OCI-LY3 (cell line): ENCODE data around the gene GVQW3.

Source experiments
- H2AFZ ChIP-seq: fragments of 200-600, 300-600 bp; shearing (Covaris generic); 2 replicates; pipeline ENCODE4 v1.6.0; 2014; ENCODE audit warnings: antibody characterized with exemption, low read depth, low read length
- H3K27ac ChIP-seq: fragments of 200-600, 300-600 bp; sonication (generic); 2 replicates; pipeline ENCODE4 v1.5.1; 2014; ENCODE audit warnings: mild to moderate bottlenecking, low read length, moderate library complexity, mixed read lengths
- H3K27me3 ChIP-seq: fragments of 200-600, 300-600 bp; sonication (generic); 2 replicates; pipeline ENCODE4 v1.6.1; 2014; ENCODE audit warnings: low read depth, low read length, mixed read lengths
- H3K36me3 ChIP-seq: fragments of 200-600, 300-600 bp; sonication (generic); replicated peaks from 2 replicates; pipeline ENCODE3; 2014; ENCODE audit warnings: low read depth, low read length, mixed read lengths
- H3K4me1 ChIP-seq: fragments of 300-600, 200-600 bp; sonication (generic); 2 replicates; pipeline ENCODE4 v1.6.1; 2014; ENCODE audit warnings: low read length, mixed read lengths
- H3K4me2 ChIP-seq: fragments of 200-600, 300-600 bp; sonication (generic); 2 replicates; pipeline ENCODE4 v1.6.1; 2014; ENCODE audit warnings: low read length, mixed read lengths
- H3K4me3 ChIP-seq: fragments of 300-600, 200-600 bp; sonication (generic); 2 replicates; pipeline ENCODE4 v1.5.1; 2014; ENCODE audit warnings: antibody characterized with exemption, mild to moderate bottlenecking, low read length, moderate library complexity
- H3K79me2 ChIP-seq: fragments of 300-600, 200-600 bp; shearing (Covaris generic); 2 replicates; pipeline ENCODE4 v1.6.1; 2014; ENCODE audit warnings: mild to moderate bottlenecking, low read length, mixed read lengths
- H3K9ac ChIP-seq: fragments of 300-600, 200-600 bp; shearing (Covaris generic); 2 replicates; pipeline ENCODE4 v1.6.0; 2014; ENCODE audit warnings: mild to moderate bottlenecking, low read length, moderate library complexity
- H3K9me3 ChIP-seq: fragments of 200-600, 300-600 bp; shearing (Covaris generic); 2 replicates; pipeline ENCODE4 v1.6.1; 2014; ENCODE audit warnings: low read length, mixed read lengths; ENCODE audit not compliant: insufficient read depth
- H4K20me1 ChIP-seq: fragments of 200-600, 300-600 bp; sonication (generic); 2 replicates; pipeline ENCODE4 v1.6.1; 2016; ENCODE audit warnings: low read length, mixed read lengths; ENCODE audit not compliant: insufficient read depth
- EZH2phosphoT487 ChIP-seq: fragments of 200-600 bp; shearing (Covaris generic); IDR thresholded peaks from 2 replicates; pipeline ENCODE4 v1.6.1; 2018; ENCODE audit warnings: antibody characterized with exemption, mixed run types, low read depth
- TF ChIP-seq, protein P1 (sequence below): fragments of 200-600, 300-600 bp; sonication (generic); IDR thresholded peaks from 2 replicates; pipeline ENCODE4 v1.5.1; 2014; ENCODE audit warnings: antibody characterized with exemption, low read length, low read depth

GVQW3 gene

GRCh38 chr11:76348348-76348747 lies 32.8 kb upstream of the GVQW3 start:
- no peaks in the 10 kb centered on the region; the same call in 1 of the 2 replicates for H3K9me3 ChIP-seq
- no peaks in the 10 kb centered on the region for H3K4me1 ChIP-seq
- H3K36me3 ChIP-seq = peaks cover 11% of the 10 kb centered on the region
- no peak overlapping the region for H3K27ac ChIP-seq
- no peak overlapping the region for H2AFZ ChIP-seq
- TF ChIP-seq, protein P1, sequence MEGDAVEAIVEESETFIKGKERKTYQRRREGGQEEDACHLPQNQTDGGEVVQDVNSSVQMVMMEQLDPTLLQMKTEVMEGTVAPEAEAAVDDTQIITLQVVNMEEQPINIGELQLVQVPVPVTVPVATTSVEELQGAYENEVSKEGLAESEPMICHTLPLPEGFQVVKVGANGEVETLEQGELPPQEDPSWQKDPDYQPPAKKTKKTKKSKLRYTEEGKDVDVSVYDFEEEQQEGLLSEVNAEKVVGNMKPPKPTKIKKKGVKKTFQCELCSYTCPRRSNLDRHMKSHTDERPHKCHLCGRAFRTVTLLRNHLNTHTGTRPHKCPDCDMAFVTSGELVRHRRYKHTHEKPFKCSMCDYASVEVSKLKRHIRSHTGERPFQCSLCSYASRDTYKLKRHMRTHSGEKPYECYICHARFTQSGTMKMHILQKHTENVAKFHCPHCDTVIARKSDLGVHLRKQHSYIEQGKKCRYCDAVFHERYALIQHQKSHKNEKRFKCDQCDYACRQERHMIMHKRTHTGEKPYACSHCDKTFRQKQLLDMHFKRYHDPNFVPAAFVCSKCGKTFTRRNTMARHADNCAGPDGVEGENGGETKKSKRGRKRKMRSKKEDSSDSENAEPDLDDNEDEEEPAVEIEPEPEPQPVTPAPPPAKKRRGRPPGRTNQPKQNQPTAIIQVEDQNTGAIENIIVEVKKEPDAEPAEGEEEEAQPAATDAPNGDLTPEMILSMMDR = no peak
- no peak for TF ChIP-seq EZH2phosphoT487
- H3K9ac ChIP-seq = no peak overlapping the region
- H3K27me3 ChIP-seq = no peaks in the 10 kb centered on the region
- no peaks in the 10 kb centered on the region for H3K79me2 ChIP-seq
- H4K20me1 ChIP-seq = no peaks in the 10 kb centered on the region
- no peak overlapping the region for H3K4me2 ChIP-seq
- H3K4me3 ChIP-seq = no peak overlapping the region

GRCh38 chr11:76355172-76355571 lies 26.0 kb upstream of the GVQW3 start:
- Histone ChIP-seq H4K20me1 (no peaks in the 10 kb centered on the region), H3K4me2 (no peak overlapping the region), H3K4me3 (no peak overlapping the region), H3K9me3 (peaks cover 14% of the 10 kb centered on the region), H3K36me3 (peaks cover 58% of the 10 kb centered on the region), H3K9ac (no peak overlapping the region), H3K4me1 (no peaks in the 10 kb centered on the region), H3K79me2 (no peaks in the 10 kb centered on the region), H2AFZ (no peak overlapping the region), H3K27me3 (no peaks in the 10 kb centered on the region), H3K27ac (no peak overlapping the region)
- TF ChIP-seq, protein P1 = no peak
- no peak for TF ChIP-seq EZH2phosphoT487

- Histone ChIP-seq H3K4me1 (peaks cover 8% of the 10 kb centered on the region), H2AFZ (no peak overlapping the region), H4K20me1 (peaks cover 12% of the 10 kb centered on the region), H3K79me2 (peaks cover 11% of the 10 kb centered on the region), H3K9me3 (no peaks in the 10 kb centered on the region), H3K4me3 (no peak overlapping the region), H3K27me3 (no peaks in the 10 kb centered on the region), H3K27ac (no peak overlapping the region), H3K36me3 (peaks cover 25% of the 10 kb centered on the region), H3K4me2 (no peak overlapping the region), H3K9ac (no peak overlapping the region)
- no peak for TF ChIP-seq EZH2phosphoT487
- TF ChIP-seq, protein P1 = no peak
Observed at GRCh38 chr11:76361374-76361773, 19.7 kb upstream of the GVQW3 start.

GRCh38 chr11:76361776-76362175 lies 19.3 kb upstream of the GVQW3 start:
- peaks cover 15% of the 10 kb centered on the region for H4K20me1 ChIP-seq
- H3K79me2 ChIP-seq = peaks cover 14% of the 10 kb centered on the region

More at GRCh38 chr11:76361776-76362175, 19.3 kb upstream of the GVQW3 start:
- Histone ChIP-seq H3K27ac (no peak overlapping the region), H3K27me3 (no peaks in the 10 kb centered on the region), H3K36me3 (peaks cover 23% of the 10 kb centered on the region), H3K9me3 (no peaks in the 10 kb centered on the region), H3K9ac (no peak overlapping the region), H3K4me2 (no peak overlapping the region), H3K4me1 (peaks cover 8% of the 10 kb centered on the region), H3K4me3 (no peak overlapping the region), H2AFZ (no peak overlapping the region)
- TF ChIP-seq EZH2phosphoT487 = no peak
- TF ChIP-seq, protein P1 = no peak
